GM12878 (cell line): ENCODE measurements around the gene ALPP. TPM values are rescaled to one million over a fixed set of nuclear protein-coding genes. Genes with fewer than 3 reads are reported as not detected.

Experiments
- ATAC-seq: fragments of 200-7000 bp; cut with Tn5 transposase; 3 replicates; pipeline ENCODE4 v1.9.1; 2020; ENCODE audit warnings: mild to moderate bottlenecking, moderate library complexity
- BruUV-seq: library from RNA; stranded (reverse); fragments of 400-500 nt; replicated peaks from 2 replicates; lab custom pipeline; 2021; lab: Mats Ljungman, UMichigan
- CTCF ChIA-PET: fragments of 300-600 bp; sonication (Branson Sonifier 250); formaldehyde crosslinking; extraction: SDS; loops from one replicate; lab custom pipeline; 2021; ENCODE audit warnings: inconsistent platforms; lab: Yijun Ruan, JAX
- POLR2A ChIA-PET: fragments of 350-600 bp; formaldehyde crosslinking; extraction: SDS; loops from one replicate; lab custom pipeline; 2021; ENCODE audit warnings: inconsistent platforms; lab: Charles Lee
- RAD21 ChIA-PET: fragments of 300-600 bp; sonication (Branson Sonifier 250); formaldehyde crosslinking; loops from one replicate; lab custom pipeline; 2023; ENCODE audit warnings: antibody characterized with exemption; ENCODE audit not compliant: unreplicated experiment; lab: Charles Lee
- SMC1A ChIA-PET: fragments of 300-600 bp; sonication (Branson Sonifier 250); formaldehyde crosslinking; loops from one replicate; lab custom pipeline; 2023; ENCODE audit not compliant: unreplicated experiment, uncharacterized antibody; lab: Charles Lee
- DNase-seq: peaks from one replicate; pipeline ENCODE4 v3.0.0-alpha.2; 2011; ENCODE audit warnings: low read depth, low spot score
- FAIRE-seq: peaks from 3 replicates; lab custom pipeline; 2011; peaks lifted over from hg19 to GRCh38; lab: Jason Lieb, UNC
- H2AFZ ChIP-seq: 2 replicates; pipeline ENCODE4 v1.6.0; 2011; ENCODE audit warnings: low read depth, low read length, control low read depth; ENCODE audit not compliant: control insufficient read depth
- H3K27ac ChIP-seq: 2 replicates; pipeline ENCODE4 v1.5.1; 2011; ENCODE audit warnings: control low read depth; ENCODE audit not compliant: control insufficient read depth, insufficient read depth
- H3K27me3 ChIP-seq, 2 experiments: replicated peaks in 1 of 2; 2 replicates each; pipeline versions ENCODE4 v1.6.0 to v1.6.1; 2011; ENCODE audit warnings: low read length in 1 of 2; ENCODE audit not compliant: control insufficient read depth in 2 of 2, insufficient read depth in 2 of 2
- H3K36me3 ChIP-seq, 2 experiments: 2 replicates each; pipeline ENCODE4 v1.5.1; 2011; ENCODE audit warnings: low read length in 1 of 2; ENCODE audit not compliant: control insufficient read depth in 2 of 2, insufficient read depth in 2 of 2
- H3K4me1 ChIP-seq: 2 replicates; pipeline ENCODE4 v1.6.1; 2011; ENCODE audit warnings: mild to moderate bottlenecking, low read length, moderate library complexity, mixed read lengths; ENCODE audit not compliant: control insufficient read depth, insufficient read depth
- H3K4me2 ChIP-seq: 2 replicates; pipeline ENCODE4 v1.6.0; 2011; ENCODE audit warnings: control low read depth; ENCODE audit not compliant: control insufficient read depth, insufficient read depth
- H3K4me3 ChIP-seq: fragments of 200-600 bp; sonication (generic); 2 replicates; pipeline ENCODE4 v1.5.1; 2016
- H3K79me2 ChIP-seq: 2 replicates; pipeline ENCODE4 v1.6.0; 2011; ENCODE audit warnings: low read length; ENCODE audit not compliant: control insufficient read depth, insufficient read depth
- H3K9ac ChIP-seq: 2 replicates; pipeline ENCODE4 v1.8.0; 2011; ENCODE audit warnings: low read length, control low read depth, mixed read lengths; ENCODE audit not compliant: control insufficient read depth, insufficient read depth
- H3K9me3 ChIP-seq: replicated peaks from 3 replicates; pipeline ENCODE4 v1.5.1; 2011; ENCODE audit warnings: mild to moderate bottlenecking, low read length; ENCODE audit not compliant: control insufficient read depth, insufficient read depth
- H4K20me1 ChIP-seq: 2 replicates; pipeline ENCODE4 v1.6.0; 2011; ENCODE audit not compliant: control insufficient read depth, insufficient read depth
- CHD4 ChIP-seq: fragments of 200-600 bp; sonication (generic); IDR thresholded peaks from 2 replicates; pipeline ENCODE4 v1.6.1; 2016; ENCODE audit warnings: mild to moderate bottlenecking
- CREM ChIP-seq: IDR thresholded peaks from 2 replicates; pipeline ENCODE4 v1.6.1; 2014; ENCODE audit warnings: antibody characterized with exemption, low read depth
- FOXM1 ChIP-seq: IDR thresholded peaks from 2 replicates; pipeline ENCODE4 v1.6.1; 2012; ENCODE audit warnings: low read depth, mild to moderate bottlenecking, inconsistent platforms, low read length, moderate library complexity
- KDM1A ChIP-seq: fragments of 200-600 bp; sonication (generic); IDR thresholded peaks from 2 replicates; pipeline ENCODE4 v1.6.1; 2016; ENCODE audit warnings: borderline replicate concordance
- PAX8 ChIP-seq: fragments of 450-650 bp; IDR thresholded peaks from 2 replicates; pipeline ENCODE4 v1.6.1; 2017; ENCODE audit warnings: mild to moderate bottlenecking, moderate library complexity
- RUNX3 ChIP-seq: IDR thresholded peaks from 2 replicates; pipeline ENCODE4 v1.6.1; 2012; ENCODE audit warnings: low read length, inconsistent platforms
- SIN3A ChIP-seq: IDR thresholded peaks from 2 replicates; pipeline ENCODE4 v1.6.1; 2012; ENCODE audit warnings: low read depth, low read length, improper control_type of control experiment
- SIX5 ChIP-seq: IDR thresholded peaks from 2 replicates; pipeline ENCODE4 v1.6.1; 2011; ENCODE audit warnings: mild to moderate bottlenecking, low read depth, low read length, moderate library complexity; ENCODE audit not compliant: severe bottlenecking
- SMC3 ChIP-seq: IDR thresholded peaks from 2 replicates; pipeline ENCODE4 v1.6.1; 2011; ENCODE audit warnings: low read length, improper control_type of control experiment, borderline replicate concordance
- SPI1 ChIP-seq: IDR thresholded peaks from 2 replicates; pipeline ENCODE4 v1.6.1; 2011; ENCODE audit warnings: low read depth, mild to moderate bottlenecking, low read length, moderate library complexity, borderline replicate concordance; ENCODE audit not compliant: insufficient read depth
- SREBF1 ChIP-seq: IDR thresholded peaks from 2 replicates; pipeline ENCODE4 v1.6.1; 2012; ENCODE audit warnings: mild to moderate bottlenecking, low read length
- SUZ12 ChIP-seq: fragments of 200-600 bp; sonication (generic); IDR thresholded peaks from one replicate; pipeline ENCODE4 v1.6.1; 2018; ENCODE audit warnings: antibody characterized with exemption, mild to moderate bottlenecking; ENCODE audit not compliant: unreplicated experiment
- WGBS: methylation state at CpG from one replicate; pipeline ENCODE4 v1.1.6; 2016; ENCODE audit warnings: low lambda C conversion rate; ENCODE audit not compliant: insufficient replicate concordance, insufficient coverage; ENCODE audit errors: missing lambda C conversion rate; 5-methylcytosine and 5-hydroxymethylcytosine counted together
- in situ Hi-C: fragments of 300-500 bp; cut with MboI; formaldehyde crosslinking; loops from 9 replicates; pipeline ENCODE4 v1.14.3; 2018; ENCODE audit warnings: mixed read lengths
- intact Hi-C: fragments of 100-400 bp; cut with micrococcal nuclease; formaldehyde crosslinking; loops from one replicate; pipeline ENCODE4 v1.14.2; 2022; ENCODE audit not compliant: unreplicated experiment
- polyA plus RNA-seq, 11 experiments: library from polyadenylated mRNA; depleted of rRNA in 4 of 11; unstranded in 6 of 11; stranded (reverse) in 5 of 11; fragments of >200 nt; fragmentation: Nextera tagmentation in 4 of 11; fragmentation: Illumina TruSeq in 1 of 11; extraction: Ambion mirVana in 4 of 11; extraction: Trizol in 1 of 11; gene quantifications; 1 replicate in 1 of 11; 2 replicates in 10 of 11; pipeline versions ENCODE4 v1.2.1 to v1.2.3, GENCODE V29; 2011 to 2016; ENCODE audit warnings: inconsistent platforms in 2 of 11, missing spikeins in 2 of 11, low read depth in 1 of 11
- total RNA-seq, 4 experiments: library from RNA; depleted of rRNA in 3 of 4; stranded (reverse); fragments of >200 nt in 3 of 4; fragmentation: Illumina TruSeq in 1 of 4; extraction: Trizol in 1 of 4; gene quantifications; 2 replicates each; pipeline versions ENCODE4 v1.2.1 to v1.2.3, GENCODE V29; 2013 to 2021

Gene ALPP
- total and polyA plus RNA-seq, 10 of the 15 experiments (the other 5 are each of a cell fraction or from before 2014, with no cell fraction given) = 0.21 TPM; not detected in 9

GRCh38 chr2:232388324-232388891 lies 9.9 kb downstream of the ALPP start:
- DNase-seq (no peak), ATAC-seq (no peak)
- ChIA-PET POLR2A (no interaction called here), CTCF (no interaction called here), RAD21 (no interaction called here), SMC1A (no interaction called here)
- no peaks in the 10 kb centered on the region for H3K79me2 ChIP-seq
- no peak overlapping the region for H3K4me3 ChIP-seq
- H3K4me1 ChIP-seq = no peaks in the 10 kb centered on the region
- in situ Hi-C loops (no loop called here), intact Hi-C loops (no loop called here)
- H3K9me3 ChIP-seq = no peaks in the 10 kb centered on the region
- no peak overlapping the region for H3K4me2 ChIP-seq
- WGBS = 79% methylated on average over 36 of the region's 42 CpGs
- no TSS peak for BruUV-seq
- TF ChIP-seq SIX5 = no peak
- TF ChIP-seq SPI1 = no peak
- no peak for TF ChIP-seq RUNX3
- TF ChIP-seq KDM1A = no peak
- TF ChIP-seq SUZ12 = no peak
- no peak for TF ChIP-seq CHD4
- TF ChIP-seq CREM = no peak
- TF ChIP-seq FOXM1 = no peak
- no peak for TF ChIP-seq SREBF1
- no peak for TF ChIP-seq SMC3
- TF ChIP-seq SIN3A = no peak
- TF ChIP-seq PAX8 = no peak
- TF ChIP-seq, all 136 proteins: peak for 0
- H3K9ac ChIP-seq = no peak overlapping the region
- H3K27ac ChIP-seq = no peak overlapping the region
- no peaks in the 10 kb centered on the region for H4K20me1 ChIP-seq
- FAIRE-seq = no peak
- H3K27me3 ChIP-seq = peaks cover 0 to 7% of the 10 kb centered on the region in 2 experiments; a peak in 2 of 4 replicates
- H2AFZ ChIP-seq = no peak overlapping the region
- H3K36me3 ChIP-seq = no peaks in the 10 kb centered on the region
